ENCODE results near the gene ARID1B.

The ARID1B gene

DNA sequence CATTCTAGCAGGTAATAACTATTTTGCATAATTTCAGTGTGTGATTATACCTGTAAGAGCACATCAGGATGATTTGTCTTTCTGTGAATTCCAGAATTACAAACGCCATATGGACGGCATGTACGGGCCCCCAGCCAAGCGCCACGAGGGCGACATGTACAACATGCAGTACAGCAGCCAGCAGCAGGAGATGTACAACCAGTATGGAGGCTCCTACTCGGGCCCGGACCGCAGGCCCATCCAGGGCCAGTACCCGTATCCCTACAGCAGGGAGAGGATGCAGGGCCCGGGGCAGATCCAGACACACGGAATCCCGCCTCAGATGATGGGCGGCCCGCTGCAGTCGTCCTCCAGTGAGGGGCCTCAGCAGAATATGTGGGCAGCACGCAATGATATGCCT is 423.4 kb downstream of the ARID1B start:
- DNase-seq, result no peak

DNA sequence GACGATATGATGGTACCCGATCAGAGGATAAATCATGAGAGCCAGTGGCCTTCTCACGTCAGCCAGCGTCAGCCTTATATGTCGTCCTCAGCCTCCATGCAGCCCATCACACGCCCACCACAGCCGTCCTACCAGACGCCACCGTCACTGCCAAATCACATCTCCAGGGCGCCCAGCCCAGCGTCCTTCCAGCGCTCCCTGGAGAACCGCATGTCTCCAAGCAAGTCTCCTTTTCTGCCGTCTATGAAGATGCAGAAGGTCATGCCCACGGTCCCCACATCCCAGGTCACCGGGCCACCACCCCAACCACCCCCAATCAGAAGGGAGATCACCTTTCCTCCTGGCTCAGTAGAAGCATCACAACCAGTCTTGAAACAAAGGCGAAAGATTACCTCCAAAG is 423.9 kb downstream of the ARID1B start:
- DNase-seq, result no peak

DNA sequence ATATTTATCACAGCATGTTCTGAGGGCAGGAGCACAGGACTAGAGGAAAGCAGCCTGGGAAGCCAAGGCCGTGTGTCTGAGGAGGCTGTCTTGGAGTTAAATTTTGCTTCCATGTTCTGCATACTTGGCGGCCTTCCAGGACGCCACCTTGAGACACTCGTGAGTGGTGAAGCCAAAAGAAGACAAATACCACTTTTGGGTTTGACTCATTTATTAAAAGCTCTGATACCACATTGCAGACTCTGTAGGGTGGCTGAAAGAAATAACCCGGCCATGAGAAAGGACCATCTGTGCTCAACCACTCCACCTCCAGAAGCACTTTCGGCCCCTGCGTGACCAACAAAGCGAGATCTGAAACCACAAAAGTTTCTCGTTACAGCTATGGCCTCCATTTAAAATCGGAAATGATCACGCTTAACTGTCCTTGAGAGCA is 426.1 kb downstream of the ARID1B start:
- DNase-seq, result no peak

DNA sequence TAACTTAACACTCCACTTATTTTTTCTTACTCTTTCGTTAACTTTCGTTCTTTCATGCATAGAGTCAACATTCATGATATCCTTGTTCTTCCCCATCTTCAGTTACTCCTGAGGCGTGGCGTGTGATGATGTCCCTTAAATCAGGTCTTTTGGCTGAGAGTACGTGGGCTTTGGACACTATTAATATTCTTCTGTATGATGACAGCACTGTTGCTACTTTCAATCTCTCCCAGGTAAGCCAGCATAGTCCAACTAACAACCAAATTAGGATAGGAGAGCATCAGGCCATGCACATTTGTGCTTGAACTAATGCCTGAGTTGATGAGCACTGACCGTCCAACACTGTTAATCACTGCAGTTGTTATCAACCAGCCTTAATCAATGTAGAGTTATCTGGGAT is 426.6 kb downstream of the ARID1B start:
- DNase-seq, result no peak

DNA sequence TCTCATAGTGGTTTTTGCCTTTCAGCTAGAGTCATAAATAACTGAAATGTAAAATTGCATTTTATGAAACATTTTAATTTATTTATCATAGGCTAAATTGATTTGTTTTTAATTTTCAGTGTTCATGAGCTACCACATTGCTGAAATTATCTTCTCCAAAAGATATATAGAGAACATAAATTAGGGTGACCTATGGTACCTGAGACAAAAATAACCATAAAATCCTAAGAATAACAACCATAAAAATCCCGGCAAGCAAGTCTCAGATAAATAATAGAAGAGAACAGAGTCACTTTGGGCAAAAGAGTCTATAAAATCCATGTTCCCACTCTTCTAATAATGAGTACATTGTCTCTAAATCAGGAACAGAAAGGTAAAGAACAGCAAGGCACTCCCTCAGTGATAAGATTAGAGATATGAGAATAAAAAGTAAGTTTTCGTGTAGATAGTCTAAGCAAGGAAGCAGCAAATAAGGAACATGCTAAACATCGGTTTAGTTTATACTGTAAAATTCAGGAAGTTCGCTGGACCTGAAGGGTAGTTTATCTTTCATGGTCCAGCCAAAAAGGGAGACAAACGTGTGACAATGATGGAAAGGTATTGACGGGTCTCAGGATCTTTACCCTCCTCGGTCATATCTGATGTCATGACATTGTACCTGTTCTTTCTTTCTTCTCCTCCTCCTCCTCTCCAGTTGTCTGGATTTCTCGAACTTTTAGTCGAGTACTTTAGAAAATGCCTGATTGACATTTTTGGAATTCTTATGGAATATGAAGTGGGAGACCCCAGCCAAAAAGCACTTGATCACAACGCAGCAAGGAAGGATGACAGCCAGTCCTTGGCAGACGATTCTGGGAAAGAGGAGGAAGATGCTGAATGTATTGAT is 428.5 kb downstream of the ARID1B start:
- no peak for DNase-seq

DNA sequence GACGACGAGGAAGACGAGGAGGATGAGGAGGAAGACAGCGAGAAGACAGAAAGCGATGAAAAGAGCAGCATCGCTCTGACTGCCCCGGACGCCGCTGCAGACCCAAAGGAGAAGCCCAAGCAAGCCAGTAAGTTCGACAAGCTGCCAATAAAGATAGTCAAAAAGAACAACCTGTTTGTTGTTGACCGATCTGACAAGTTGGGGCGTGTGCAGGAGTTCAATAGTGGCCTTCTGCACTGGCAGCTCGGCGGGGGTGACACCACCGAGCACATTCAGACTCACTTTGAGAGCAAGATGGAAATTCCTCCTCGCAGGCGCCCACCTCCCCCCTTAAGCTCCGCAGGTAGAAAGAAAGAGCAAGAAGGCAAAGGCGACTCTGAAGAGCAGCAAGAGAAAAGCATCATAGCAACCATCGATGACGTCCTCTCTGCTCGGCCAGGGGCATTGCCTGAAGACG is 429.2 kb downstream of the ARID1B start:
- DNase-seq, result no peak

DNA sequence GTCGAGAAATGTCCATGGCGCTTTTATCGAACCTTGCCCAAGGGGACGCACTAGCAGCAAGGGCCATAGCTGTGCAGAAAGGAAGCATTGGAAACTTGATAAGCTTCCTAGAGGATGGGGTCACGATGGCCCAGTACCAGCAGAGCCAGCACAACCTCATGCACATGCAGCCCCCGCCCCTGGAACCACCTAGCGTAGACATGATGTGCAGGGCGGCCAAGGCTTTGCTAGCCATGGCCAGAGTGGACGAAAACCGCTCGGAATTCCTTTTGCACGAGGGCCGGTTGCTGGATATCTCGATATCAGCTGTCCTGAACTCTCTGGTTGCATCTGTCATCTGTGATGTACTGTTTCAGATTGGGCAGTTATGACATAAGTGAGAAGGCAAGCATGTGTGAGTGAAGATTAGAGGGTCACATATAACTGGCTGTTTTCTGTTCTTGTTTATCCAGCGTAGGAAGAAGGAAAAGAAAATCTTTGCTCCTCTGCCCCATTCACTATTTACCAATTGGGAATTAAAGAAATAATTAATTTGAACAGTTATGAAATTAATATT is 430.4 kb downstream of the ARID1B start:
- DNase-seq, result no peak

DNA sequence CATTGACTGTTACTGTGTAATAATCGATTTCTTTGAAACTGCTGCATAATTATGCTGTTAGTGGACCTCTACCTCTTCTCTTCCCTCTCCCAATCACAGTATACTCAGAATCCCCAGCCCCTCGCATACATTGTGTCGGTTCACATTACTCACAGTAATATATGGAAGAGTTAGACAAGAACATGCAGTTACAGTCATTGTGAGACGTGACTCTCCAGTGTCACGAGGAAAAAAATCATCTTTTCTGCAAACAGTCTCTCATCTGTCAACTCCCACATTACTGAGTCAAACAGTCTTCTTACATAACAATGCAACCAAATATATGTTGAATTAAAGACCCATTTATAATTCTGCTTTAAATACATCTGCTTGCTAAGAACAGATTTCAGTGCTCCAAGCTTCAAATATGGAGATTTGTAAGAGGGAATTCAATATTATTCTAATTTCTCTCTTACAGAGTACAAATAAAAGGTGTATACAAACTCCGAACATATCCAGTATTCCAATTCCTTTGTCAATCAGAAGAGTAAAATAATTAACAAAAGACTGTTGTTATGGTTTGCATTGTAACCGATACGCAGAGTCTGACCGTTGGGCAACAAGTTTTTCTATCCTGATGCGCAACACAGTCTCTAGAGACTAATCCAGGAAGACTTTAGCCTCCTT is 432.8 kb downstream of the ARID1B start:
- no peak for DNase-seq

DNA sequence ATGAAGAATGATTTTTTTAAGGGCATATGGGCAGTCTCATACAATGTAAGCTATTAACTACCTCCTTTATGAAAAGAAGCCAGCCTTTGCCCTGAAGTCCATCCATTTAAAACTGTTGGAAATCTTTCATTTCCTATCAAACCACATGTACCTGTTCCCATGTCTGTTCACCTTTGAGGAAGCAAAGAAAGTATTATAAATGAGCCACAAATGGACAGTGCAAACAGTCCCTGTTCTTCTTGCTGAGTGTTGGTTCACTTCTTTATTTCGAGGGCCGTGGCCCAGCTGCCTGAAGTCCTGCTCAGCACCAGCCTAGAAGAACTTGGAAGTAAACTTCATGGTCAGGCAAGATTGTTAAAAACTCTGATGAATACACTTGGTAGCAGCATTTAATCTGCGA is 433.8 kb downstream of the ARID1B start:
- DNase-seq, result no peak

DNA sequence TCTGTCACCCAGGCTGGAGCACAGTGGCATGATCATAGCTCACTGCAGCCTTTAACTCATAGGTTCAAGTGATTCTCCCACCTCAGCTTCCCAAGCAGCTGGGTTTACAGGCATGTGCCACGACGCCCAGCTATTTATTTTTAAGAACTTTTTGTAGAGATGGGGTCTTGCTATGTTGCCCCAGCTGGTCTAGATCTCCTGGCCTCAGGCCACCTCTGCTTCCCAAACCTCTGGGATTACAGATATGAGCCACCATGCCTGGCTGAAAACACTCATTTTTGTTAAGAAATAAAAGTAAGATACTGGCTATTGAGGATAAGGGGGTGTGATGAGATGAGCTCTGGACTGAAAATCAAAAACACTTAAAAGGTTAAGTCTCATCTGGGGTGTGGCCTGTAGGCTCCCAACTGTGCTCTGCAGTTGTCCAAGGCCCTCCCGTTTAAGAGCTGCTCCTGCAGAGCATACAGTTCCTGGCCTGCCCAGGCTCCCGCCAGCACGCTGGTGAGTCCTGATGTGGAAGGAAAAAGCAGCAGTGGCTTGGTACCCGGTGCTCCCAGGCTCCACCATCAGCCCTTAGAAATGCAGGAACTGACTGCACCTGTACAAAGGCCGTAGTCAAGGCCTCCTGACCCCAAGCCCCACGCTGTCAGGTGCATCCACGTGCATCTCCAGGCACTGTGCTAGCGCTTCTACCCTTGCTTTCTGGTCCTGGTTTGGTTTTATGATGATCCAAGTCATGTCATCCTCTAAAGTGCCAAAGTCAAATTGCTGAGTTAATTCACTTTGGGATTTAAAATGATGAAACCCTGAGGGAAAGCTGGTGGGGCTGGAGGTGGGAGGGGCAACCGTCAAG is 434.7 kb downstream of the ARID1B start:
- DNase-seq, result no peak

DNA sequence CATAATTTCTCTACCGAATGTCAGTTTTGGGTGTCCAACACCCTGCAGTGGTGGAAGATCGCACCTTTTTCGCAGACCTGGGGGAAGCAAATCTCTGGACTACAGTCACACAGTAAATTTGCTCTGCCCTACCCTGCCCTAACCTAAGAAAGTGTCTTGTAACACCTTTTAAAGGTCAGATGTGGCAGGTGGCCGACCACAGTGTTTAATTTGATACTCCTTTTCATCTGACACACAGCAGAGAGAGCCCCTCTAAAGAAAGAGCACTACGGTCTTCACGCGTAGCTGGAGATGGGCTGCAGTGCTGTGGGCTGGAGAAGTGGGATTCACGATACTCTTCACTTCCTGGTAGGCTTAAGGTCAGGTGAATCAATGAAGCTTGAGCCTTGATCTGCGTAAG is 436.2 kb downstream of the ARID1B start:
- DNase-seq, result no peak

DNA sequence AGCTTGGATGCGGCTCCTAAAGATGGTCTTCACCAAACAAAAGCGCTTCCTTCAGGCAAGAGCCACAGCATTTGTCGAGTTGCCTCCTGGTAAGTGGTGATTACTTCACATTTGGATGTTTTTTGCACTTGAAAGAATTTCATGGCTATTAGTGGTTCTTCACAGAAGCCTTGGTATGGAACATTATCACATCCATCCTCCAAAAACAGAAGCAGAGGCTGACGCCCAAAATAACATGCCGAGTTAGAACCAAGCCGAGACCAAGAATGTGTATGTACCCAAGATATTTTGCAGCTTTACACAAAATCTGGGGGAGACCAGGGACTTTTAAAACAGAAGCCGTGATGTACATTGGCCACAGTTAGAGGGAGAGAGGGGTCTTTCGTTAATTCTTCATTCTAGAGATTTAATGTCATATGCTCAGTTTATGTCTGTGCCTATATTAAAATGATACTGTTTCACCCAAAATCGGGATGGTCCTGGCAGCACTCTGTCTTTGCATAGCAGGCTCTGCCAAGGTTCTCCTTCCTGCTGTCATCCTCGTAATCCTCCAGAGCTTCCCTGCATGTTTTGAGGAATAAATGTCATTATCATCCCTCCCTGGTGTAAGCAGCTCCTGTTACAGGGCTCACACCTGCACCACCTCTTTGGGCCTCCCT is 436.9 kb downstream of the ARID1B start:
- DNase-seq, result no peak

DNA sequence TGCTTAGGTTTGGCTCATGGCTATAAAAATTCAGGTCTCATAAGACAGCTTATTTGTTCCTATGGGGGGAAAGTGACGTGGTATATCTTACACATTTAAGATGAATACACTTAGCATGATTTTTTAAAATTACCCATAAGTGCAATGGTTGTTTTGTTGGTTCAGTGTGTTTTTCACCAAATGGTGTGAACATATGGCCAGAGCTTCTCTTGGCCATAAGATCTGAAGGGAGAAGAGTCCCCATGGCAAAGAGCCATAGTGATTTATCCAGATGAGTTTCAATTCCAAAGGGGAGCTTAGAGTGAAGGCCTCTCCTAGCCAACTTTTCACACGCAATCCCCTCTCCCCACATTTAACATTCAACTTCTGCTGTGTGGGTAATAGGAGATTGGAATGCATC is 438.5 kb downstream of the ARID1B start:
- DNase-seq, result no peak

DNA sequence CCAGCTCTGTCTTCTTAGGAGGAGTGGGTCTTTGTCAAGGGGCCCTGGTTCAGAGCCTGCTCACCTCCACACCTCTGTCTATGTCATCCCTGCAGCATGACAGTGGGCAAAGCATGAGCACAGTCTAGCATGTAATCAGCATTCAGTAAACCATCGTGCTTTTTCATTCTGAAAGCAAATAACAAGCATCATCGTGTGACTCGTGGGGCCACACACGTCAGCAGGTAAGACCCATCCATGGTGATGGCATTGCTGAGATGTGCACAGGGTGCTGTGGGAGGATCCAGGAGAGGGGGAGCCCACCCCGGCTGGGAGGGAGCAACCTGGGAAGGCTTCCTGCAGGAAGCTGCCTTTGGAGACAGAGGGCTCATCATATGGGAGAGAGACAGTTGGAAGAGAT is 439.4 kb downstream of the ARID1B start:
- DNase-seq, result no peak

DNA sequence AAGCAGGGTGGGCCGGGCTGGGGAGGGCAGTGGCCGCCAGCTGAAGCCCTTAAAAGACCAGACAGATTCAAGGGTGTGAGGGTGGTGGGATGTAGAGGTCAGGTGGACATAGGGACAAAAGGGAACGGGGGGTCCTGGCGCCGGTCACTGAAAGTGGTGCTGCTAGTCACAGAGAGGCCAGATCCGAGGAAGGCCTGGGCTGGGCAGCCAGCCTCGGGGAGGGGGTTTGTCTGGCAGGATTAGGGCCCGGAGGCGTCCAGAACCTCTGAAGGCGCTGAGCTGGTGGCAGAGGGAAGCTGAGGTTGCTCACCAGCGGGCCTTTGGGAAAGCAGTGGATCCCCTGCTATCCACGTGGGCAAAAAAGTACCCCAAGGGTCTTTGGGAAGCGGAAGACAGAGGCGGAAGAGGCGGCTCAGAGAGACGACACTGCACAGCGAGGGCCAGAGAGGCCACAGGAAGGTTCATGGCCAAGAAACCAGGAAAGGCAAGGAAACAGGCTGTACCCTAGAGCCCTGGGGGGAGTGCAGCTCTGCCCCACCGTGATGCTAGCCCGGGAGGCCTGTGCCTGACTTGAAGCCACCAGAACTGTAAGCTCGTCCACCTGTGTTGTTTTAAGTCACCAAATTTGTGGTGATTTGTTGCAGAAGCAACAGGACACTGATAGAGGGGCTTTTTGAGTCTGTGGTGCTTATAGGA is 440.2 kb downstream of the ARID1B start:
- DNase-seq, result no peak

DNA sequence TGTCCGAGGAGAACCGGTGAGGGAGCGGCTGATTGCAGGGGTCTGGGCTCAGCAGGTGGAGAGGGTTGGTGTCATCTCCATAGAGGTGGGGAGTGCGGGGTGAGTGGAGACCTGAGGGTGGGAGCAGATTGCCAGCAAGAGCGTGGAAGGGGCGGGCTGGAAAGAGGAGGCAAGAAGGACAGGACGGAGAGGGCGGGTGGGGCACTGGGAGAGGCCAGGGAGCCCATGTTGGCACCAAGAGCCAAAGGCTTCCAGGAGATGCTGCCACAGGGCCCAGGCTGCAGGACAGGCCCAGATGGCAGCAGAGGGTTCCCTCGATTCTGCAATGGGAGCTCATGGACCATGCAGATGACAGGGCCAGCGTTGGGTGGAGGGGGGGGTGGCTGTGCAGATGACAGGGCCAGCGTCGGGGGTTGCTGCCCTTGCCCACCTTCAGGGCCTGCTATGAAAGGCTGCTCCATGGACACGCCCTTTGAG is 440.8 kb downstream of the ARID1B start:
- no peak for DNase-seq

DNA sequence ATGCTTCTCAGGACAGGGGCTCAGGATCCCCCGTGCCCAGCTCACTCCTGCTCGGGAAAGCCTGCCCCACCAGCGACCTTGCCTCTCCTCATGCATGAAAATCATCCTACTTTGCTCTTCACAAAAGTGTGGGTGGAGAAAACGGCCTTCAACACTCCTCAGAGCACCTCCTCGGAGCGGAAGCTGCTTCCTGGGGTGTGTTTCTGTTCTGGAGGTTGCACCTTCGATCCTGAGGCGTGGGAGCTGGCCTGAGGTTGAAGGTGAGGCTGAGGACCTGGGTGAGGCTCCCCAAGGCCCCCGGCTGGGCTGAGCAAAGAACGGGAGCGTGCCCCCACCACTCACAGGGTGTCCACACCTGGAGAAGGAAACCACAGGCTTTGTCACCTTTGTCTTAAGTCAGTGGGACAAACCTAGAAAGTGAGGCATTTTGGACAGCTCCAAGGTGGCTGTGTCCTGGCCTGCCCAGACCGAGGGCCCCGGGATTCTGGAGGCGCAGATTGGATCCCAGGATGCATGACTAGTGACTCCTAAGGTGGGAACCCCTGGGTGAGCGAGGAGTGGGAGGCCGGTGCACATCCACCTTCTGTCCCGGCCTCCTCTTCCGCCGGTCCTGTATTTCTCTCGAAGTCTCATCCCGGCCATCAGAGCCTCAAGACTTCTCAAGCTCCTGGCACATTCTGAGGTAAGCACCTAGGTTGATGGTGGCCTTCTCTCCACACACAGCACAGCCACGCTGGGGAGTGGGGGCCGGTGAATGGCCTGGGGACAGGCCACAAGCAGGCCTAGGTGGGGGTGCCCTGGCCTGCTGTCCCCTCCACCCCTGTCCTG is 441.4 kb downstream of the ARID1B start:
- DNase-seq, result no peak

DNA sequence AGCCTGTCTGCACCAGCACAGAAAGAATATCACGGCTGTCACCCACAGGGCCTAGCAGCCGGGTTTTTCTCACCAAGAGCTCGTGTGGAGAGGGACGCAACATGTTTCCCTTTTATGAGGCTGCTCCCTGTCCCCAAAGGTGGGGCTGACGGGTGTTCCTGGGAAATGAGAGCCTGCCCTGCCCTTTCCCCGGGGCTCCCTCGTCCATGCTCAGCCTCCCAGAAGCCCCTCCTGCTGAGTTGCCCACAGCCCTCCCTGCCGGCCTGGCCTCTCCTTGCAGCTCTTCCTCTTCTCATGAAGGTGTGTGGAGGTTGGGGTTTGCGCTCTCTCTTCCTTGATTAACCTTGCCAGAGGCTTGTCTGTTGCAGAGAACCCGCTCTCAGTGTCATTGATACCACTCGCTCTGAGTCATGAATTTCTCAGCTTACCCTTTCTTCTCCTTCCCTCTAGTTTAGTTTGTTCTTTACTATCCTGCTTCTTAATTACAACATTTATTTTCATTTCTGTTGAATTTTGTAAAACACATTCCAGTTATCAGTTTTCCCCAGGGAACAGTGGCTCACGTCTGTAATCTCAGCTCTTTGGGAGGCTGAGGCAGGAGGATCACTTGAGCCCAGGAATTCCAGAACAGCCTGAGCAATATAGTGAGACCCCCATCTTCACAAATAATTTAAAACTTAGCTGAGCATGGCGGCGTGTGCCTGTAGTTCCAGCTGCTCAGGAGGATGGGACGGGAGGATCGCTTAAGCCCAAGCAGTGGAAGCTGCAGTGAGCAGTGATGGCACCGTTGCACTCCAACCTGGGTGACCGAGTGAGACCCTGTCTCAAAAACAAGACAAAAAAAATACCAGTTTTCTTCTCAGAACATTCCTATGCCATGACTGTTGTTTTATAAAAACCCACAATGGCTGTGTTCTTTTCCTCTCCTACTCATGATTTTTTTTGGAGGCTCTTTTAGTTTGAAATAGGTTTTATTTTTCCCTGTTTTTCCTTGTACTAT is 442.3 kb downstream of the ARID1B start:
- no peak for DNase-seq

DNA sequence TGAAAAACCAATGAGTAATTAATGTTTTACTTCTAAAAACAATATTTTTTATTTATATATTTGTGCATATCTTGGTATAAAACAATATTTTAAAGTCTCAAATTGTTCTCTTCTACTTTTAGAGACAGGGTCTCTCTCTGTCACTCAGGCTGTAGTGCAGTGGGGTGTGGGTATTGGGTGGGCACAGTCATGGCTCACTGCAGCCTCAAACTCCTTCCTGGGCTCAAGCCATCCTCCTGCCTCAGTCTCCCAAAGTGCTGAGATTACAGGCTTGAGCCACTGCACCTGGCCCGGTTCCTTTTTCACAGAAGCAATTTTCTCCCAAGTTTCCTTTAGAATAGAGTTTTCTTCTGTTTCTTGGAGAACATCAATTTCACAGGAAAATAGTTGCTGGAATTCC is 443.3 kb downstream of the ARID1B start:
- no peak for DNase-seq
